ENCODE data around the gene LTBP3. TPM values are rescaled to one million over a fixed set of nuclear protein-coding genes. Genes with fewer than 3 reads are reported as not detected.

LTBP3 gene
- 40.7 and 41.6 TPM in 2 replicates for total RNA-seq

- Histone ChIP-seq H3K79me2 (ENCODE audit: insufficient read depth, low read length) (peaks cover 37% of the 10 kb centered on the region), H3K36me3 (ENCODE audit: insufficient read depth, low read length) (no peaks in the 10 kb centered on the region), H2AFZ (ENCODE audit: low read length) (peak within 1 kb of the TSS; percentile 75), H3K27ac (ENCODE audit: low read depth, low read length) (peak within 1 kb of the TSS; percentile 86), H3K27me3 (ENCODE audit: insufficient read depth, low read length) (no peaks in the 10 kb centered on the region), H3K4me1 (ENCODE audit: insufficient read depth, low read length) (peaks cover 50% of the 10 kb centered on the region), H3K4me2 (ENCODE audit: insufficient read depth, low read length) (peak within 1 kb of the TSS; percentile 84), H4K20me1 (ENCODE audit: insufficient read depth, low read length) (peaks cover 19% of the 10 kb centered on the region), H3K9me3 (ENCODE audit: low read depth, low read length) (no peaks in the 10 kb centered on the region), H3K4me3 (ENCODE audit: insufficient read depth, low read length) (peak within 1 kb of the TSS; percentile 82)
- no peak for TF ChIP-seq CTCF (IDR thresholded peaks at IDR 0.05; ENCODE audit: extremely low read depth, low read depth, low read length)
- peak; percentile 100 for DNase-seq (ENCODE audit: insufficient read length, low spot score, missing footprints)
Measured at GRCh38 chr11:65558002-65558929, at the start of gene LTBP3. LTBP3 (minus strand) TSS chr11:65558359; CDS start chr11:65557959, 400 bp downstream.

GRCh38 chr11:65606876-65607613 lies 48.9 kb upstream of the LTBP3 start:
- H3K4me1 ChIP-seq (ENCODE audit: insufficient read depth, low read length), result peaks cover 19% of the 10 kb centered on the region
- H3K36me3 ChIP-seq (ENCODE audit: insufficient read depth, low read length), result peaks cover 42% of the 10 kb centered on the region
- TF ChIP-seq CTCF (IDR thresholded peaks at IDR 0.05; ENCODE audit: extremely low read depth, low read depth, low read length), result no peak
- H3K4me3 ChIP-seq (ENCODE audit: insufficient read depth, low read length), result peak overlapping the region; percentile 52
- H3K9me3 ChIP-seq (ENCODE audit: low read depth, low read length), result no peaks in the 10 kb centered on the region
- DNase-seq (ENCODE audit: insufficient read length, low spot score, missing footprints), result peak; percentile 100
- no peaks in the 10 kb centered on the region for H3K27me3 ChIP-seq (ENCODE audit: insufficient read depth, low read length)
- H3K4me2 ChIP-seq (ENCODE audit: insufficient read depth, low read length), result peak overlapping the region; percentile 79
- H2AFZ ChIP-seq (ENCODE audit: low read length), result no peak overlapping the region
- H4K20me1 ChIP-seq (ENCODE audit: insufficient read depth, low read length), result peaks cover 42% of the 10 kb centered on the region
- H3K79me2 ChIP-seq (ENCODE audit: insufficient read depth, low read length), result peaks cover 36% of the 10 kb centered on the region
- H3K27ac ChIP-seq (ENCODE audit: low read depth, low read length), result no peak overlapping the region

GRCh38 chr11:65604258-65604657 lies 46.1 kb upstream of the LTBP3 start:
- Histone ChIP-seq H3K4me2 (ENCODE audit: insufficient read depth, low read length) (no peak overlapping the region), H4K20me1 (ENCODE audit: insufficient read depth, low read length) (peaks cover 24% of the 10 kb centered on the region)

More at GRCh38 chr11:65604258-65604657, 46.1 kb upstream of the LTBP3 start:
- Histone ChIP-seq H3K79me2 (ENCODE audit: insufficient read depth, low read length) (peaks cover 10% of the 10 kb centered on the region), H3K36me3 (ENCODE audit: insufficient read depth, low read length) (peaks cover 42% of the 10 kb centered on the region), H3K27ac (ENCODE audit: low read depth, low read length) (no peak overlapping the region), H3K4me1 (ENCODE audit: insufficient read depth, low read length) (peaks cover 7% of the 10 kb centered on the region), H3K27me3 (ENCODE audit: insufficient read depth, low read length) (no peaks in the 10 kb centered on the region), H3K9me3 (ENCODE audit: low read depth, low read length) (no peaks in the 10 kb centered on the region), H2AFZ (ENCODE audit: low read length) (no peak overlapping the region), H3K4me3 (ENCODE audit: insufficient read depth, low read length) (no peak overlapping the region)
- no peak for DNase-seq (ENCODE audit: insufficient read length, low spot score, missing footprints)
- no peak for TF ChIP-seq CTCF (IDR thresholded peaks at IDR 0.05; ENCODE audit: extremely low read depth, low read depth, low read length)
